Measurements from ENCODE around the gene SLX4.

The SLX4 gene

GRCh38 chr16:3578610-3579551 lies 32.5 kb downstream of the SLX4 start:
- no peak for DNase-seq

- DNase-seq: no peak
These were observed 33.3 kb downstream of the SLX4 start for GRCh38 chr16:3578121-3578520.

GRCh38 chr16:3577302-3577752 lies 34.1 kb downstream of the SLX4 start, which contains the start of gene NLRC3:
Gene NLRC3, minus strand, starts transcription at chr16:3577403. Its CDS starts 12,367 bp downstream, at chr16:3565036.
- no peak for DNase-seq

GRCh38 chr16:3576211-3576610 lies 35.2 kb downstream of the SLX4 start:
- DNase-seq: no peak

GRCh38 chr16:3575491-3575890 lies 35.9 kb downstream of the SLX4 start:
- DNase-seq: no peak

GRCh38 chr16:3574195-3574594 lies 37.2 kb downstream of the SLX4 start:
- no peak for DNase-seq

GRCh38 chr16:3573146-3573815 lies 38.1 kb downstream of the SLX4 start:
- no peak for DNase-seq

- no peak for DNase-seq
These were observed 40.9 kb downstream of the SLX4 start for GRCh38 chr16:3570420-3571062.

- no peak for DNase-seq
These were observed 41.6 kb downstream of the SLX4 start for GRCh38 chr16:3569851-3570250.

- no peak for DNase-seq
These were observed 44.4 kb downstream of the SLX4 start for GRCh38 chr16:3566990-3567389.

- DNase-seq: no peak
These were observed 46.6 kb downstream of the SLX4 start for GRCh38 chr16:3564889-3565141.

- DNase-seq: no peak
These were observed 47.1 kb downstream of the SLX4 start for GRCh38 chr16:3564130-3564888.

GRCh38 chr16:3562914-3563480 lies 48.4 kb downstream of the SLX4 start:
- DNase-seq: no peak

GRCh38 chr16:3561626-3562025 lies 49.8 kb downstream of the SLX4 start:
- no peak for DNase-seq

- DNase-seq: no peak
These were observed 57.0 kb downstream of the SLX4 start for GRCh38 chr16:3554351-3554928.

- DNase-seq: no peak
These were observed 58.1 kb downstream of the SLX4 start for GRCh38 chr16:3553138-3553923.

GRCh38 chr16:3550851-3551847 lies 60.3 kb downstream of the SLX4 start:
- DNase-seq: no peak

- DNase-seq: no peak
These were observed 61.5 kb downstream of the SLX4 start for GRCh38 chr16:3549906-3550305.

GRCh38 chr16:3548859-3549258 lies 62.5 kb downstream of the SLX4 start:
- DNase-seq: no peak

- DNase-seq: no peak
These were observed 63.0 kb downstream of the SLX4 start for GRCh38 chr16:3548445-3548844.

Measured in eye (tissue), 1 donor.